GM18499 (cell line): ENCODE data around the gene RAB39A.
"Not testable (repeated sequence)": the region's sequence is repeated elsewhere in the genome, so short reads cannot be mapped to it uniquely, and the experiment has no call there.

Experiments used
- ATAC-seq: cut with Tn5 transposase; IDR thresholded peaks from one replicate; pipeline ENCODE4 v1.9.1; 2021; ENCODE audit warnings: moderate number of reproducible peaks; ENCODE audit not compliant: insufficient read depth, unreplicated experiment

RAB39A gene

GRCh38 chr11:107928046-107928766 lies at the start of gene RAB39A:
Gene RAB39A, plus strand, starts transcription at chr11:107928448. Its CDS starts 121 bp downstream, at chr11:107928569.
- ATAC-seq: peak; percentile 89

GRCh38 chr11:107881471-107881870 lies 46.8 kb upstream of the RAB39A start:
- ATAC-seq: not testable (repeated sequence)

GRCh38 chr11:107882095-107882820 lies 46.0 kb upstream of the RAB39A start:
- ATAC-seq: no peak

GRCh38 chr11:107898270-107898669 lies 30.0 kb upstream of the RAB39A start:
- ATAC-seq: peak; percentile 76

- ATAC-seq: no peak
Measured at GRCh38 chr11:107908211-107908610, 20.0 kb upstream of the RAB39A start.

- ATAC-seq: not testable (repeated sequence)
Measured at GRCh38 chr11:107912415-107912814, 15.8 kb upstream of the RAB39A start.

- ATAC-seq: no peak
Measured at GRCh38 chr11:107915229-107915628, 13.0 kb upstream of the RAB39A start.

- ATAC-seq: no peak
Measured at GRCh38 chr11:107916671-107917241, 11.5 kb upstream of the RAB39A start.

- no peak for ATAC-seq
Measured at GRCh38 chr11:107921997-107922396, 6.3 kb upstream of the RAB39A start.

GRCh38 chr11:107923519-107923918 lies 4.7 kb upstream of the RAB39A start:
- not testable (repeated sequence) for ATAC-seq

GRCh38 chr11:107924306-107924705 lies 3.9 kb upstream of the RAB39A start:
- peak; percentile 31 for ATAC-seq

GRCh38 chr11:107927559-107927958 lies 689 bp upstream of the RAB39A start:
- ATAC-seq: no peak

GRCh38 chr11:107928767-107929507 lies 689 bp downstream of the RAB39A start:
- no peak for ATAC-seq

- no peak for ATAC-seq
Measured at GRCh38 chr11:107929611-107930200, 1.5 kb downstream of the RAB39A start.

GRCh38 chr11:107931206-107931605 lies 3.0 kb downstream of the RAB39A start:
- ATAC-seq: no peak

GRCh38 chr11:107947904-107948303 lies 19.7 kb downstream of the RAB39A start:
- ATAC-seq: no peak

GRCh38 chr11:107948328-107948727 lies 20.1 kb downstream of the RAB39A start:
- ATAC-seq: not testable (repeated sequence)

- ATAC-seq: no peak
Measured at GRCh38 chr11:107951155-107951554, 22.9 kb downstream of the RAB39A start.

- no peak for ATAC-seq
Measured at GRCh38 chr11:107953446-107953845, 25.2 kb downstream of the RAB39A start.

GRCh38 chr11:107956543-107956942 lies 28.3 kb downstream of the RAB39A start:
- no peak for ATAC-seq
